IMR-90 (cell line): Measurements from ENCODE around the gene NUDCD2. TPM values are rescaled to one million over a fixed set of nuclear protein-coding genes. Genes with fewer than 3 reads are reported as not detected.

Experiments used
- ATAC-seq: fragments of 200-7000 bp; cut with Tn5 transposase; 2 replicates; pipeline ENCODE4 v1.9.1; 2020; ENCODE audit warnings: low read depth, mild to moderate bottlenecking, moderate library complexity
- BruUV-seq: library from RNA; stranded (reverse); fragments of 400-500 nt; replicated peaks from 2 replicates; lab custom pipeline; 2021; lab: Mats Ljungman, UMichigan
- CTCF ChIA-PET: fragments of 300-600 bp; formaldehyde crosslinking; extraction: SDS; loops from one replicate; lab custom pipeline; 2021; ENCODE audit warnings: antibody characterized with exemption; lab: Yijun Ruan, JAX
- POLR2A ChIA-PET: fragments of 300-600 bp; sonication (Branson Sonifier 250); formaldehyde crosslinking; loops from one replicate; lab custom pipeline; 2022; ENCODE audit warnings: antibody characterized with exemption; ENCODE audit not compliant: unreplicated experiment; lab: Charles Lee
- DNase-seq: peaks from one replicate; pipeline ENCODE4 v3.0.0; 2013
- H2AFZ ChIP-seq: replicated peaks from 2 replicates; pipeline ENCODE3; 2013; ENCODE audit warnings: low read length, mild to moderate bottlenecking; ENCODE audit not compliant: poor library complexity
- H2AK5ac ChIP-seq: 2 replicates; pipeline ENCODE4 v1.6.1; 2013; ENCODE audit warnings: low read depth, low read length, inconsistent platforms
- H2AK9ac ChIP-seq: replicated peaks from 2 replicates; pipeline ENCODE3; 2013; ENCODE audit warnings: mild to moderate bottlenecking, low read depth, low read length, moderate library complexity; ENCODE audit not compliant: poor library complexity
- H2BK120ac ChIP-seq: 2 replicates; pipeline ENCODE4 v1.6.1; 2013; ENCODE audit warnings: low read depth, low read length, inconsistent platforms
- H2BK15ac ChIP-seq: 3 replicates; pipeline ENCODE4 v1.6.1; 2013; ENCODE audit warnings: low read depth, low read length, inconsistent platforms
- H2BK20ac ChIP-seq: 2 replicates; pipeline ENCODE4 v1.6.1; 2013; ENCODE audit warnings: low read depth, mild to moderate bottlenecking, inconsistent platforms, low read length, moderate library complexity
- H2BK5ac ChIP-seq: 2 replicates; pipeline ENCODE4 v1.6.1; 2013; ENCODE audit warnings: mild to moderate bottlenecking, low read depth, low read length, inconsistent platforms; ENCODE audit not compliant: poor library complexity, severe bottlenecking
- H3K14ac ChIP-seq: replicated peaks from 2 replicates; pipeline ENCODE4 v1.6.1; 2013; ENCODE audit warnings: low read depth, low read length, inconsistent platforms
- H3K18ac ChIP-seq: 2 replicates; pipeline ENCODE4 v1.6.1; 2013; ENCODE audit warnings: low read depth, low read length, control low read depth
- H3K23ac ChIP-seq: 2 replicates; pipeline ENCODE4 v1.6.1; 2013; ENCODE audit warnings: low read depth, low read length, inconsistent platforms
- H3K27ac ChIP-seq: 2 replicates; pipeline ENCODE4 v1.5.1; 2013; ENCODE audit warnings: mild to moderate bottlenecking, control low read depth, low read length; ENCODE audit not compliant: insufficient read depth
- H3K27me3 ChIP-seq: 2 replicates; pipeline ENCODE4 v1.6.1; 2013; ENCODE audit warnings: low read length; ENCODE audit not compliant: control insufficient read depth, insufficient read depth
- H3K36me3 ChIP-seq: 2 replicates; pipeline ENCODE4 v1.6.1; 2013; ENCODE audit warnings: low read length, mixed read lengths; ENCODE audit not compliant: control insufficient read depth, insufficient read depth
- H3K4ac ChIP-seq: 2 replicates; pipeline ENCODE4 v1.6.1; 2013; ENCODE audit warnings: low read depth, low read length, inconsistent platforms
- H3K4me1 ChIP-seq: 2 replicates; pipeline ENCODE4 v1.6.1; 2013; ENCODE audit warnings: low read length, mixed read lengths; ENCODE audit not compliant: control insufficient read depth, insufficient read depth
- H3K4me2 ChIP-seq: 2 replicates; pipeline ENCODE4 v1.6.1; 2013; ENCODE audit warnings: low read depth, mild to moderate bottlenecking, control low read depth, low read length, moderate library complexity
- H3K4me3 ChIP-seq: 2 replicates; pipeline ENCODE4 v1.5.1; 2013; ENCODE audit warnings: low read depth, mild to moderate bottlenecking, control low read depth, low read length, moderate library complexity; ENCODE audit not compliant: insufficient read depth
- H3K56ac ChIP-seq: 2 replicates; pipeline ENCODE4 v1.6.1; 2013; ENCODE audit warnings: low read length, inconsistent platforms; ENCODE audit not compliant: insufficient read depth; ENCODE audit errors: extremely low read depth
- H3K79me1 ChIP-seq, 2 experiments: 2 replicates each; pipeline ENCODE4 v1.6.1; 2013; ENCODE audit warnings: low read length in 2 of 2, inconsistent platforms in 1 of 2, low read depth in 1 of 2
- H3K9ac ChIP-seq: 2 replicates; pipeline ENCODE4 v1.6.1; 2013; ENCODE audit warnings: low read depth, low read length, control low read depth
- H3K9me1 ChIP-seq: 2 replicates; pipeline ENCODE4 v1.6.1; 2013; ENCODE audit warnings: low read length, inconsistent platforms; ENCODE audit not compliant: insufficient read depth
- H3K9me3 ChIP-seq: 2 replicates; pipeline ENCODE4 v1.6.1; 2013; ENCODE audit warnings: low read length; ENCODE audit not compliant: control insufficient read depth, insufficient read depth
- H4K20me1 ChIP-seq: 2 replicates; pipeline ENCODE4 v1.6.1; 2013; ENCODE audit warnings: low read length, inconsistent platforms; ENCODE audit not compliant: insufficient read depth
- H4K5ac ChIP-seq: 2 replicates; pipeline ENCODE4 v1.6.1; 2013; ENCODE audit warnings: mild to moderate bottlenecking, low read depth, low read length, control low read depth
- H4K8ac ChIP-seq, 2 experiments: 2 replicates each; pipeline ENCODE4 v1.6.1; 2013; ENCODE audit warnings: low read depth in 2 of 2, low read length in 2 of 2, control low read depth in 1 of 2, inconsistent platforms in 1 of 2
- H4K91ac ChIP-seq: 2 replicates; pipeline ENCODE4 v1.6.1; 2013; ENCODE audit warnings: low read depth, low read length, inconsistent platforms; ENCODE audit not compliant: insufficient read depth
- BHLHE40 ChIP-seq: fragments of 150-350 bp; IDR thresholded peaks from 2 replicates; pipeline ENCODE4 v1.6.1; 2016; ENCODE audit warnings: mild to moderate bottlenecking, low read depth, low read length
- CEBPB ChIP-seq: IDR thresholded peaks from 2 replicates; pipeline ENCODE4 v1.6.1; 2012; ENCODE audit warnings: low read depth, low read length, improper control_type of control experiment
- CHD1 ChIP-seq: IDR thresholded peaks from 2 replicates; pipeline ENCODE4 v1.6.1; 2012; ENCODE audit warnings: low read depth, low read length, improper control_type of control experiment
- FOS ChIP-seq: fragments of 150-350 bp; IDR thresholded peaks from 2 replicates; pipeline ENCODE4 v1.6.1; 2016; ENCODE audit warnings: low read depth, low read length
- MAFK ChIP-seq: IDR thresholded peaks from 2 replicates; pipeline ENCODE4 v1.6.1; 2012; ENCODE audit warnings: low read depth, low read length, improper control_type of control experiment
- MAZ ChIP-seq: IDR thresholded peaks from 2 replicates; pipeline ENCODE4 v1.6.1; 2012; ENCODE audit warnings: low read depth, mild to moderate bottlenecking, low read length, improper control_type of control experiment, moderate library complexity, borderline replicate concordance
- MXI1 ChIP-seq: IDR thresholded peaks from 2 replicates; pipeline ENCODE4 v1.6.1; 2012; ENCODE audit warnings: low read depth, mild to moderate bottlenecking, low read length, moderate library complexity, borderline replicate concordance
- NFE2L2 ChIP-seq: fragments of 150-350 bp; IDR thresholded peaks from 2 replicates; pipeline ENCODE4 v1.6.1; 2016; ENCODE audit warnings: low read depth, mild to moderate bottlenecking, low read length
- POLR2A ChIP-seq: IDR thresholded peaks from 2 replicates; pipeline ENCODE4 v1.6.1; 2012; ENCODE audit warnings: mild to moderate bottlenecking, low read depth, low read length
- RCOR1 ChIP-seq: IDR thresholded peaks from 2 replicates; pipeline ENCODE4 v1.6.1; 2012; ENCODE audit warnings: mild to moderate bottlenecking, low read length, improper control_type of control experiment; ENCODE audit not compliant: insufficient replicate concordance
- RFX5 ChIP-seq: IDR thresholded peaks from 2 replicates; pipeline ENCODE4 v1.8.0; 2012; ENCODE audit warnings: low read depth, mild to moderate bottlenecking, low read length, moderate library complexity
- SMC3 ChIP-seq: fragments of 150-350 bp; IDR thresholded peaks from 2 replicates; pipeline ENCODE4 v1.6.1; 2016; ENCODE audit warnings: low read depth, mild to moderate bottlenecking, antibody characterized with exemption, low read length, moderate library complexity
- WGBS, 2 experiments: methylation state at CpG; one replicate each; pipeline versions ENCODE4 v1.1.5 to v1.1.7; 2013; ENCODE audit warnings: missing lambda C conversion rate in 2 of 2; ENCODE audit not compliant: insufficient read length in 1 of 2; ENCODE audit errors: extremely low coverage in 2 of 2; 5-methylcytosine and 5-hydroxymethylcytosine counted together
- dilution Hi-C: fragments of 300-500 bp; cut with HindIII; formaldehyde crosslinking; loops from one replicate; pipeline ENCODE4 v1.14.3; 2018; ENCODE audit warnings: low sequenced_read_pairs; ENCODE audit not compliant: unreplicated experiment
- in situ Hi-C: fragments of 300-500 bp; cut with MboI; formaldehyde crosslinking; loops from 3 replicates; pipeline ENCODE4 v1.14.3; 2019; ENCODE audit warnings: low sequenced_read_pairs, inconsistent platforms, mixed read lengths
- intact Hi-C: fragments of 100-400 bp; cut with micrococcal nuclease; formaldehyde crosslinking; loops from 2 replicates; pipeline ENCODE4 v1.10.0; 2022
- polyA plus RNA-seq, 3 experiments: library from polyadenylated mRNA; depleted of rRNA; stranded (reverse); fragments of >200 nt; gene quantifications; 2 replicates each; pipeline ENCODE4 v1.2.3, GENCODE V29; 2012; ENCODE audit warnings: low replicate concordance in 1 of 3
- total RNA-seq: library from RNA; depleted of rRNA; stranded (reverse); fragments of >200 nt; gene quantifications from 2 replicates; pipeline ENCODE4 v1.2.3, GENCODE V29; 2012
- TF ChIP-seq, protein P1 (sequence below): conservative IDR thresholded peaks from 2 replicates; pipeline ENCODE4 v1.5.1; 2012; ENCODE audit warnings: mild to moderate bottlenecking, low read depth, low read length, improper control_type of control experiment
- TF ChIP-seq, protein P2 (sequence below): fragments of 150-350 bp; IDR thresholded peaks from 2 replicates; pipeline ENCODE4 v1.6.1; 2016; ENCODE audit warnings: low read depth, mild to moderate bottlenecking, low read length, moderate library complexity, borderline replicate concordance

Gene NUDCD2
- total and polyA plus RNA-seq, 2 of the 4 experiments (the other 2 are of a cell fraction): 3.0 to 3.5 TPM

DNA sequence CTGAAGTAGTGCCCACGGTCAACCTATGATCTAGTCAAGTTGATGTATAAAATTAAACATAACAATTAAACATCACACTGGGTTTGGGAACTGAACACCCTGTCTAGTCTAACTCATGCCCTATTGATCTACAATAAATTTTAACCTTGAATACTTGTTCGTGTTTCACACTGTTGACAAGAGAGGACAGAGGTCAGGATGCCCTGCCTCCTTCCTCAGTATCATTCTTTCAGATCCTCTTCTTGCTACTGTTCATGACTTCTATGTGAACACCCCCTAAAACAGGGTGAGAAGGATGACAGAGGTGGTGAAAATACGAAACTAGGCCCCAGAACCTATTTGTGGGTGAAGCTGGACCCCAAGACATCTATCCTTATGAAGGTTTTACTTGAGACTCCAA lies 37.4 kb upstream of the NUDCD2 start:
- no peak overlapping the region for H3K27ac ChIP-seq
- in situ Hi-C loops: no loop called here
- H3K79me1 ChIP-seq: no peaks in the 10 kb centered on the region
- dilution Hi-C loops: no loop called here
- H4K91ac ChIP-seq: no peak overlapping the region
- H4K20me1 ChIP-seq: no peaks in the 10 kb centered on the region
- no peak overlapping the region for H3K56ac ChIP-seq
- H3K4ac ChIP-seq: no peak overlapping the region
- H2BK5ac ChIP-seq: no peak overlapping the region
- no peaks in the 10 kb centered on the region for H3K27me3 ChIP-seq
- TF ChIP-seq CHD1: no peak
- no peak for TF ChIP-seq MXI1
- no peak for TF ChIP-seq NFE2L2
- no peak for TF ChIP-seq MAZ
- TF ChIP-seq FOS: no peak
- TF ChIP-seq, protein P1, sequence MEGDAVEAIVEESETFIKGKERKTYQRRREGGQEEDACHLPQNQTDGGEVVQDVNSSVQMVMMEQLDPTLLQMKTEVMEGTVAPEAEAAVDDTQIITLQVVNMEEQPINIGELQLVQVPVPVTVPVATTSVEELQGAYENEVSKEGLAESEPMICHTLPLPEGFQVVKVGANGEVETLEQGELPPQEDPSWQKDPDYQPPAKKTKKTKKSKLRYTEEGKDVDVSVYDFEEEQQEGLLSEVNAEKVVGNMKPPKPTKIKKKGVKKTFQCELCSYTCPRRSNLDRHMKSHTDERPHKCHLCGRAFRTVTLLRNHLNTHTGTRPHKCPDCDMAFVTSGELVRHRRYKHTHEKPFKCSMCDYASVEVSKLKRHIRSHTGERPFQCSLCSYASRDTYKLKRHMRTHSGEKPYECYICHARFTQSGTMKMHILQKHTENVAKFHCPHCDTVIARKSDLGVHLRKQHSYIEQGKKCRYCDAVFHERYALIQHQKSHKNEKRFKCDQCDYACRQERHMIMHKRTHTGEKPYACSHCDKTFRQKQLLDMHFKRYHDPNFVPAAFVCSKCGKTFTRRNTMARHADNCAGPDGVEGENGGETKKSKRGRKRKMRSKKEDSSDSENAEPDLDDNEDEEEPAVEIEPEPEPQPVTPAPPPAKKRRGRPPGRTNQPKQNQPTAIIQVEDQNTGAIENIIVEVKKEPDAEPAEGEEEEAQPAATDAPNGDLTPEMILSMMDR: no peak
- no peak for TF ChIP-seq POLR2A
- no peak for TF ChIP-seq MAFK
- no peak for TF ChIP-seq CEBPB
- TF ChIP-seq RFX5: no peak
- no peak for TF ChIP-seq SMC3
- no peak for TF ChIP-seq BHLHE40
- TF ChIP-seq, protein P2, sequence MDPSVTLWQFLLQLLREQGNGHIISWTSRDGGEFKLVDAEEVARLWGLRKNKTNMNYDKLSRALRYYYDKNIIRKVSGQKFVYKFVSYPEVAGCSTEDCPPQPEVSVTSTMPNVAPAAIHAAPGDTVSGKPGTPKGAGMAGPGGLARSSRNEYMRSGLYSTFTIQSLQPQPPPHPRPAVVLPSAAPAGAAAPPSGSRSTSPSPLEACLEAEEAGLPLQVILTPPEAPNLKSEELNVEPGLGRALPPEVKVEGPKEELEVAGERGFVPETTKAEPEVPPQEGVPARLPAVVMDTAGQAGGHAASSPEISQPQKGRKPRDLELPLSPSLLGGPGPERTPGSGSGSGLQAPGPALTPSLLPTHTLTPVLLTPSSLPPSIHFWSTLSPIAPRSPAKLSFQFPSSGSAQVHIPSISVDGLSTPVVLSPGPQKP: no peak
- TF ChIP-seq RCOR1: no peak
- no peak overlapping the region for H3K4me2 ChIP-seq
- no peaks in the 10 kb centered on the region for H3K9me3 ChIP-seq
- no peak overlapping the region for H2BK20ac ChIP-seq
- no peak overlapping the region for H3K14ac ChIP-seq
- no peak overlapping the region for H3K18ac ChIP-seq
- no peak overlapping the region for H2BK120ac ChIP-seq
- H2AK5ac ChIP-seq: no peak overlapping the region
- H3K9me1 ChIP-seq: no peaks in the 10 kb centered on the region
- no peak overlapping the region for H2AFZ ChIP-seq
- H4K5ac ChIP-seq: no peak overlapping the region
- WGBS, 2 experiments: no CpG with 5 or more reads among the region's 3 CpGs
- no peak for ATAC-seq
- ChIA-PET CTCF (interaction anchor here (1.3 kb wide), 1 partner anchor 12 kb away, joined by 3 read pairs; no protein-coding TSS in a partner anchor), POLR2A (no interaction called here)
- no peak for DNase-seq
- H3K36me3 ChIP-seq: peaks cover 3% of the 10 kb centered on the region; the same call in 1 of the 2 replicates
- H3K4me1 ChIP-seq: no peaks in the 10 kb centered on the region
- intact Hi-C loops: no loop called here
- BruUV-seq: no TSS peak
- H3K4me3 ChIP-seq: no peak overlapping the region
- H2AK9ac ChIP-seq: no peak overlapping the region
- no peak overlapping the region for H2BK15ac ChIP-seq
- no peak overlapping the region for H4K8ac ChIP-seq
- no peak overlapping the region for H3K23ac ChIP-seq
- H3K9ac ChIP-seq: no peak overlapping the region
